Body of pancreas (tissue), 4 donors: ENCODE measurements around the gene MS4A4E. TPM values are rescaled to one million over a fixed set of nuclear protein-coding genes. Genes with fewer than 3 reads are reported as not detected.
A peak's percentile ranks its signal among the peaks of the same experiment; 100 is the strongest.
"Not testable (repeated sequence)": the region's sequence is repeated elsewhere in the genome, so short reads cannot be mapped to it uniquely, and the experiment has no call there.

Source experiments
- ATAC-seq: fragments of 150-250 bp; one replicate; pipeline ENCODE4 v1.9.1; 2016
- DNase-seq, 4 donors: peaks; one replicate each; pipeline ENCODE4 v3.0.0-alpha.2; 2019
- H3K27ac ChIP-seq, 4 donors: fragments of 200-600 bp; sonication (generic); 1 replicate in 3 of 4; 2 replicates in 1 of 4; pipeline versions ENCODE4 v1.5.1 to v1.6.1; 2016 to 2019; ENCODE audit warnings: mild to moderate bottlenecking in 1 of 4, mixed read lengths in 1 of 4, moderate library complexity in 1 of 4
- H3K27me3 ChIP-seq, 2 donors: fragments of 200-600 bp; sonication (generic); one replicate each; pipeline ENCODE4 v1.6.0; 2016; ENCODE audit warnings: mild to moderate bottlenecking in 1 of 2
- H3K36me3 ChIP-seq, 2 donors: fragments of 200-600 bp; sonication (generic); replicated peaks in 1 of 2; 2 replicates each; pipeline ENCODE4 v1.5.1; 2016; ENCODE audit warnings: low read depth in 2 of 2; ENCODE audit not compliant: insufficient read depth in 1 of 2
- H3K4me1 ChIP-seq: fragments of 200-600 bp; sonication (generic); one replicate; pipeline ENCODE4 v1.6.0; 2016
- H3K4me3 ChIP-seq, 2 donors: fragments of 200-600 bp; sonication (generic); 1 replicate in 1 of 2; 2 replicates in 1 of 2; pipeline ENCODE4 v1.5.1; 2016 to 2019
- H3K9me3 ChIP-seq, 3 donors: fragments of 200-600 bp; sonication (generic); 1 replicate in 2 of 3; 2 replicates in 1 of 3; pipeline ENCODE4 v1.5.1; 2016
- CTCF ChIP-seq, 7 experiments: fragments of 450-650 bp in 4 of 7; fragments of 200-600 bp in 3 of 7; sonication (generic) in 3 of 7; IDR thresholded peaks; one replicate each; pipeline ENCODE4 v1.5.1; 2016 to 2019; ENCODE audit warnings: antibody characterized with exemption in 7 of 7
- POLR2A ChIP-seq, 3 donors: fragments of 450-650 bp; IDR thresholded peaks; one replicate each; pipeline ENCODE4 v1.6.1; 2016; ENCODE audit warnings: antibody characterized with exemption in 3 of 3, mild to moderate bottlenecking in 2 of 3
- WGBS, 2 donors: methylation state at CpG; one replicate each; pipeline ENCODE4 v1.1.5; 2017; 5-methylcytosine and 5-hydroxymethylcytosine counted together
- intact Hi-C: fragments of 100-400 bp; cut with DNase I; formaldehyde crosslinking; loops from one replicate; pipeline ENCODE4 v1.15.1; 2023
- total RNA-seq, 2 donors: library from RNA; depleted of rRNA; stranded (reverse); fragments of >200 nt; gene quantifications; one replicate each; pipeline ENCODE4 v1.1.0, GENCODE V29; 2016

MS4A4E gene
- not detected for total RNA-seq

GRCh38 chr11:60242740-60243239, at the start of gene MS4A4E:
Gene MS4A4E (minus strand): TSS chr11:60243137. CDS start chr11:60230055, 13,082 bp downstream.
- intact Hi-C loops, result no loop called here
- 65 to 76% methylated on average over 5 of the region's 5 CpGs for WGBS, 2 donors
- peak within 1 kb of the TSS in 1 of 4 donors; percentile 11 for H3K27ac ChIP-seq
- DNase-seq (no peak), ATAC-seq (no peak)
- H3K36me3 ChIP-seq, result no peaks in the 10 kb centered on the region
- H3K27me3 ChIP-seq, result no peaks in the 10 kb centered on the region
- H3K9me3 ChIP-seq, result no peaks in the 10 kb centered on the region
- H3K4me1 ChIP-seq, result no peaks in the 10 kb centered on the region
- TF ChIP-seq CTCF (IDR thresholded peaks at IDR 0.05), result no peak
- no peak for TF ChIP-seq POLR2A (IDR thresholded peaks at IDR 0.05)
- H3K4me3 ChIP-seq, result no peak within 1 kb of the TSS

GRCh38 chr11:60292145-60292544, 49.2 kb upstream of the MS4A4E start:
- 56 to 81% methylated on average over 2 of the region's 2 CpGs for WGBS, 2 donors
- no peaks in the 10 kb centered on the region for H3K36me3 ChIP-seq
- no peak for TF ChIP-seq POLR2A (IDR thresholded peaks at IDR 0.05)
- TF ChIP-seq CTCF (IDR thresholded peaks at IDR 0.05), result no peak
- H3K27me3 ChIP-seq, result no peaks in the 10 kb centered on the region
- DNase-seq (no peak), ATAC-seq (no peak)
- no peaks in the 10 kb centered on the region for H3K9me3 ChIP-seq
- no peak overlapping the region for H3K4me3 ChIP-seq
- no peak overlapping the region for H3K27ac ChIP-seq
- intact Hi-C loops, result no loop called here
- H3K4me1 ChIP-seq, result no peaks in the 10 kb centered on the region

- TF ChIP-seq CTCF (IDR thresholded peaks at IDR 0.05) (no peak), POLR2A (IDR thresholded peaks at IDR 0.05) (no peak)
- intact Hi-C loops, result no loop called here
- no peak overlapping the region for H3K4me3 ChIP-seq
- H3K36me3 ChIP-seq, result no peaks in the 10 kb centered on the region
- H3K27me3 ChIP-seq, result no peaks in the 10 kb centered on the region
- no peaks in the 10 kb centered on the region for H3K4me1 ChIP-seq
- no peak for DNase-seq
- no peak for ATAC-seq
- H3K9me3 ChIP-seq, result no peaks in the 10 kb centered on the region
- H3K27ac ChIP-seq, result no peak overlapping the region
- WGBS, 2 donors, result 88% methylated on average over 1 of the region's 1 CpG
These were observed 45.6 kb upstream of the MS4A4E start for GRCh38 chr11:60288531-60288930.

- H3K27ac ChIP-seq, H3K36me3 ChIP-seq, H3K9me3 ChIP-seq, ATAC-seq, H3K4me3 ChIP-seq, intact Hi-C loops, H3K4me1 ChIP-seq, H3K27me3 ChIP-seq, DNase-seq: not testable (repeated sequence)
- 52 to 71% methylated on average over 7 of the region's 7 CpGs for WGBS, 2 donors
These were observed 42.6 kb upstream of the MS4A4E start for GRCh38 chr11:60285411-60286126.

GRCh38 chr11:60282286-60282685, 39.3 kb upstream of the MS4A4E start:
- intact Hi-C loops, result no loop called here
- WGBS, 2 donors, result 76 to 77% methylated on average over 2 of the region's 2 CpGs
- peak overlapping the region in 1 of 4 donors; percentile 31 for H3K27ac ChIP-seq

More at GRCh38 chr11:60282286-60282685, 39.3 kb upstream of the MS4A4E start:
- TF ChIP-seq CTCF (IDR thresholded peaks at IDR 0.05) (no peak), POLR2A (IDR thresholded peaks at IDR 0.05) (no peak)
- H3K4me3 ChIP-seq, result no peak overlapping the region
- ATAC-seq, result no peak
- no peaks in the 10 kb centered on the region for H3K9me3 ChIP-seq
- H3K4me1 ChIP-seq, result no peaks in the 10 kb centered on the region
- H3K36me3 ChIP-seq, result no peaks in the 10 kb centered on the region
- DNase-seq, result no peak
- no peaks in the 10 kb centered on the region for H3K27me3 ChIP-seq
